GM13977 (cell line): Measurements from ENCODE around the gene SLC1A2.

Source experiments
- DNase-seq: peaks from one replicate; pipeline ENCODE4 v3.0.0; 2012; ENCODE audit warnings: low spot score
- in situ Hi-C: fragments of 300-500 bp; cut with MboI; formaldehyde crosslinking; loops from one replicate; pipeline ENCODE4 v1.12.0; 2022; ENCODE audit warnings: low sequenced_read_pairs, low pct_unique_long_range_greater_than_20kb, mixed read lengths, inconsistent platforms; ENCODE audit not compliant: unreplicated experiment
- TF ChIP-seq, protein P1 (sequence below): IDR thresholded peaks from 2 replicates; pipeline ENCODE4 v1.5.1; 2012; ENCODE audit warnings: mild to moderate bottlenecking, control low read depth; ENCODE audit not compliant: insufficient read depth; ENCODE audit errors: extremely low read depth, missing control alignments

Gene SLC1A2

DNA sequence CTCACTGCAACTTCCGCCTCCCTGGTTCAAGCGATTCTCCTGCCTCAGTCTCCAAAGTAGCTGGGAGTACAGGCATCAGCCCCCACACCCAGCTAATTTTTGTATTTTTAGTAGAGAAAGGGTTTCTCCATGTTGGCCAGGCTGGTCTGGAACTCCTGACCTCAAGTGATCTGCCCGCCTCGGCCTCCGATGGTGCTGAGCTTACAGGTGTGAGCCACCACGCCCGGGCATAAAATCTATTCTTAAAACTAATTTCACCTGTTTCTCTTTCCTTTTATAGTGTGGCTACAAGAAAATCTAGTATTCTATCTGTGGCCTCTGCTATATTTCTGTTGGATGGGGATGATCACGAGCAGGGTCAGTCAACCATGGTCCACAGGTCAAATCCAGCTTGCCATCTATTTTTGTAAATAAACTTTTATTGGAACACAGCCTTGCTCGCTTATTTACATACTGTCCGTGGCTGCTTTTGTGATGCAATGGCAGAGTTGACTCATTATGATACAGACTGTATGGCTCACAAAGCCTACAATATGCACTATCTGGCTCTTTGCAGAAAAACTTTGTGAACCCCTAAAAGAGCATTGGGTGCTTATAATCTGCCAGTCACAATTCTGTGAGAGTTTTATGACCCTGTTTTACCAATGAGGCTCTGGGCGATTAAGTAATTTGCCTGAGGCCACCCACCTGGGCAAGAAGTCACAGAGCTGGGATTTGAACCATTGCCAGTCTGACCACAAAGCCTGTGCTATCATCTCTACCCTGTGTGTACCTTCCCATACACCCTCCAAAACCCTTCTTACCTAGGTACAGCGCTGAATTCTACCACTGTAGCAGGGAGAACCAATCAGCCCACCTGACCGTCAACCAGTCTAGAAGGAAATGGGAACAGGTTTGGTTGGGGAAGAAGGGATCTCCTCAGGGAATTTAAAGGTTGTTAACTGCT, 28.3 kb downstream of the SLC1A2 start:
- in situ Hi-C loops, result loop anchor here (25.0 kb wide), 1 partner anchor 804 kb away; no protein-coding TSS in a partner anchor
- TF ChIP-seq, protein P1, sequence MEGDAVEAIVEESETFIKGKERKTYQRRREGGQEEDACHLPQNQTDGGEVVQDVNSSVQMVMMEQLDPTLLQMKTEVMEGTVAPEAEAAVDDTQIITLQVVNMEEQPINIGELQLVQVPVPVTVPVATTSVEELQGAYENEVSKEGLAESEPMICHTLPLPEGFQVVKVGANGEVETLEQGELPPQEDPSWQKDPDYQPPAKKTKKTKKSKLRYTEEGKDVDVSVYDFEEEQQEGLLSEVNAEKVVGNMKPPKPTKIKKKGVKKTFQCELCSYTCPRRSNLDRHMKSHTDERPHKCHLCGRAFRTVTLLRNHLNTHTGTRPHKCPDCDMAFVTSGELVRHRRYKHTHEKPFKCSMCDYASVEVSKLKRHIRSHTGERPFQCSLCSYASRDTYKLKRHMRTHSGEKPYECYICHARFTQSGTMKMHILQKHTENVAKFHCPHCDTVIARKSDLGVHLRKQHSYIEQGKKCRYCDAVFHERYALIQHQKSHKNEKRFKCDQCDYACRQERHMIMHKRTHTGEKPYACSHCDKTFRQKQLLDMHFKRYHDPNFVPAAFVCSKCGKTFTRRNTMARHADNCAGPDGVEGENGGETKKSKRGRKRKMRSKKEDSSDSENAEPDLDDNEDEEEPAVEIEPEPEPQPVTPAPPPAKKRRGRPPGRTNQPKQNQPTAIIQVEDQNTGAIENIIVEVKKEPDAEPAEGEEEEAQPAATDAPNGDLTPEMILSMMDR, result no peak
- peak; percentile 51 for DNase-seq

DNA sequence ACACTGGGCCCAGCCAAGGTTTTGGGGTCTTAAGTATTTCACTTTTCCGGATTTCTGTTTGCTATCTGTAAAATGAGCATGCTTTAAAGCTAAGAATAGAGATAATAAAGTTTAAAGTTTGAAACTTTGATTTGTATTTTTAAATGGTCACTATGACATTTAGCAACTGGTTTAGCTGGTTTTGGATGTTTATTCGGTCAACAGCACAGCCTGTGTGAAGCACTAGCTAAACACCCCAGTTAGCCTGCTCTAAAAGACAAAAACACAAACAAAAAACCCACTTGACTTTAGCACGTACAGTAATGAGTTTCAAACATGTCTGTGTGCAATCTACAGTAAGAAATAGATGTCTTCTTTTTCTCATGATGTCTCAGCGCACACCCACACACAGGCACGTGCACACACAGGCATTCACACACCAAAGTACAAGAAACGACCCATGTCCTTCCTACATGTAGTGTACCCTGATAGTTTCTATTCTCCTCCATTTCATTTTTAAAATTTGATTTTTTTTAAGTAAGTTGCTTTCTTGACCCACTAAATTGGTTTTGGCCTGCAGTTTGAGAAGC, 29.4 kb downstream of the SLC1A2 start:
- TF ChIP-seq, protein P1, result no peak
- in situ Hi-C loops, result loop anchor here (10.0 to 25.0 kb wide), 2 partner anchors 465 to 803 kb away; no protein-coding TSS in a partner anchor
- peak; percentile 46 for DNase-seq

DNA sequence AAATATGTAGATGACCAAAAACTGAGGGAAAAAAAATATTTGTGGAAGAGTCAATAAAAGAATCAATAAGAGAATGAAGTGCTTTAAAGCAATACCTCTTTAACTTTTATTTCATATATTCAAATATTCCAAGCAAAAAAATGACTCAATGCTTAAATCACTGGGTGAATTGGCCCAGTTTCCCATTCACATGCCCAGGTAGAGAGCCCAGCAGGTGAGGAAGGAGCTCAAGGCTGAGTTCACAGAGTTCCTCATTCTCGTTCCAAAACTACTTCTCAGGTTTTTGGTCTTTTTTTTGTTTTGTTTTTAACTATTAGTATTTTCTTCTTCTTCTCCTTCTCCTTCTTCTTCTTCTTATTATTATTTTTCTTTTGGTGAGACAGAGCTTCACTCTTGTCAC, 30.2 kb downstream of the SLC1A2 start:
- DNase-seq, result no peak
- TF ChIP-seq, protein P1, result no peak
- in situ Hi-C loops, result loop anchor here (10.0 to 25.0 kb wide), 2 partner anchors 464 to 802 kb away; no protein-coding TSS in a partner anchor

DNA sequence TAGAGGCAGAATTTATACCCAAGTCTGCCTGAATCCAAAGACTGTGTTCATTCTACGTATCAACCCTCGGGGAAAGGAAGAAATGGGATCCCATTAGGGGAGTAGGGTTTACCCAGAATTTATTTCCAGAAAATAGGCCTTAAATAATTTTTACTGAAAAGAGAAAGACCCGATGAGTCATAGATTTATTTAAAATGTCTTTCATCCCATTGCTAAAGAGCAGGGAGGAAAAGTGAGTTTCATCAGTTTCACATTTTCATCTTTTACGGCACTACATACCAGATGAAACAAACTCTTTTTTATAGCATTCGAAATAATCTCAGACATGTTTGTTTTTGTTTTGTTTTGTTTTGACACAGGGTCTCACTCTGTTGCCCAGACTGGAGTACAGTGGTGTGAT, 31.3 kb downstream of the SLC1A2 start:
- no peak for DNase-seq
- TF ChIP-seq, protein P1, result no peak
- in situ Hi-C loops, result loop anchor here (10.0 to 25.0 kb wide), 2 partner anchors 463 to 801 kb away; no protein-coding TSS in a partner anchor

DNA sequence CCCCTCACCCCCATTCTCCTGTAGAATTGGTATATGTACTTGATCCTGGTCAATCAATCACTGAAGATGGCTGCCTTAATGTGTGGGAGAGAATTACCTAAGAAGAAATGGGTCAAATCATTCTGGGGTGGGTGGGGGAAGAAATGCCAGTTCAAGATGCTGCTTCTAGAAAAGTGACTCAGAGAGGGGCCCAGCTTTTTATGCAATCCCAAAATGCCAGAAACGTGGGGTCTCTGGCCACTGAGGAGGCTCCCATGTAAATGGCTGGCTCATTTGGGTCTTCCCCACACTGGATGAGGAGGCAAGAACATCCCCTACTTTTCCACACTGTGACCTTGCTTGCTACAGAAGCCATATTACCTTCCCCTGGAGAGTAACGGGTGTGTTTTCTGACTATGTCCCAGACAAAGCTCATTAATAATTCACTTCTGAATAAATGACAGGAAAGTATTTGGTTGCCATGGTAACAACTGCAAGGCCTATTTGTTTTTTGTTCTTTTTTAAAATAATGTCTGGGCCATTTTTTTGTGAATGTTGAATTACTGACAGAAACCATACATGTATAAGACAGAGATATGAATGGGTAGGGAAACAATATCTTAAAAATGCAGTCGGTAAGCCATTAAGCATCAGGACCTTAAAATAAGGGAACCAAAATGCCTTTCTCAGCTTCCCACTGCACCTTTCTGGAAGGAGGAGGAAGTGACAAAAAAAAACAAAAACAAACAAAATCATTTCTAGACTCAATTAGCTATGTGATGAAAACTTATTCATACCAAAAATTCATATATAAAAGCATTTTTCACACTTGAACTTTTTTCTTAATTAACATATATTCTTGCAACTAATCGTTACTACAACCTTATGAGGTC, 32.0 kb downstream of the SLC1A2 start:
- TF ChIP-seq, protein P1, result no peak
- no peak for DNase-seq
- in situ Hi-C loops, result loop anchor here (10.0 to 25.0 kb wide), 2 partner anchors 463 to 800 kb away; no protein-coding TSS in a partner anchor

DNA sequence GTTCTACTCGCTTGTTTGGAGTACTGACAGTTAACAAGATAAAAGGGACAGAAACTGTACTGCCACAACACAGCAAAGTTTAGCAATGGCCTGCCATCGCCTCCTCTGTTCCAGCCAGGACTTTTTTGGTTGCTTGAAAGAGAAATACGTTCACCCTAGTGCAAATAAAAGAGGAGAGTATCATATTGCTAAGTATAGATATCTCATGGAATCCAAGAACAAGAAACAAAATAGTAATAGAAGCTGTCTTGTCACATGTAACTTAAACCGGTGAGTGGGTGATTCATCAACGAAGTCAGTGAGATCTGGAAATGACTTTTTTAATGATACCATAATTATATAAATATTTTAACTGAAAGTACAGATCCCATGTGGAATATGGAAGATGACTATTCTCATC, 35.4 kb downstream of the SLC1A2 start:
- TF ChIP-seq, protein P1, result no peak
- in situ Hi-C loops, result loop anchor here (10.0 to 25.0 kb wide), 2 partner anchors 459 to 797 kb away; no protein-coding TSS in a partner anchor
- DNase-seq, result no peak
